HG03039 (cell line): ENCODE data around the gene SETD3.

Experiments used
- ATAC-seq: cut with Tn5 transposase; IDR thresholded peaks from one replicate; pipeline ENCODE4 v1.9.1; 2021; ENCODE audit warnings: mild to moderate bottlenecking, moderate library complexity; ENCODE audit not compliant: unreplicated experiment

SETD3 gene

DNA sequence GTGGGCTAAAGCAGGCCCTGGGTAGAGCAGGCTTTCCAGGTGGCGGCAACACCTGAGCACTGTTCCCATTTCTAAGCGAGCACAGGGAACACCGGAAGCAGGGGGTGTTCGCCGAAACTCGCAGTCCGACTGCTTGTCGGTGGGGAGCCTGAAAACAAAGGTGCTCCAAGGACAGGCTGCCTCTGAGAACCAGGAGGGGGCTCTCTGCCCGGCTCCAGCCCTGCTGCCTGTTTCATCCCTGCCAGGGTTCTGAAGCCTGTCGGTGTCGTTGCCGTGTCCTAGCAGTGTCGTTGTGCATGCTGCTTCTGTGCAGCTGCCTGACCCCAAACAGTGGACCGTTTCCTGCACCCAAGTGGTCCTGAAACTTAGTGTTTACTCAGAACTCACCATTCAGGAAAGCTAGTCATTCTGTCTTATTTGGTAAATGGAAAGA lies 22.3 kb upstream of the SETD3 start:
- ATAC-seq, result no peak

DNA sequence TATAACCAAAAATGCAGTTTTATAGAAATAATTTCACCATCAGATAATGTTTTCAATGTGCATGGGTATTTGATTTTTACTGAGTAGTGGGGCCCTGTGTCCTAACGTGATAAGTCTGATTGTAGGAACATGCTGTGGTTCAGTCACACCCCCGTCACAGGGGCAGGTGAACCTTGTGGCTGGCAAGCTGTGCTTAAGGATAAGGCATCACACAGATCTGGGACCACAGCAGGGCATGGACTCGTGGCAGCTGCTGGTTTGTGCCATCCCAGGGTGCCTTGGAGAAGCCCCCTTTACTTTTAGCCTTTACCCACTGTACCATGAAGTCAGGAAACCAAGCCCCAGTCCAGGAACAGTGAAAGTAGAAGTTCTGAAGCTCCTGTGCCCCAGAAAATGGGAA lies 17.2 kb upstream of the SETD3 start:
- ATAC-seq, result no peak

GRCh38 chr14:99497341-99497740 lies 16.7 kb upstream of the SETD3 start:
- ATAC-seq, result no peak

DNA sequence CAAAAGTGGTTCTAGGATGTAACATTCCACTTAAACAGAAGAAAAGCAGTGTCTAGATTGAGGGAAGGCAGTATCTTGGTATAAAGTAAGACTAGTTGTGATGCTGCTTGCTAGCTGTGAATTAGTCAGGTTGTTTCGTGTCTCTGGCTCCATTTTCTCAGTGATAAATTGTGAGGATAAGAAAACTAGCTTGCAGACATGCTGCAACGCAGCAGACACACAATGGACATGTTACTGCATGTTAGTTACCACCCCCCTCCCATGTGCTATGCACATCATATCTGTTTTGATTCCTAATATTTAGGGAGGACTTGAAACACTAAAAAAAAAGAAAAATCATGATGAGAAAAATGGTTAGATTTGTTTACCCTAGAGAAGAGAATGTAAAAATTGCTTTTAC lies 3.4 kb upstream of the SETD3 start:
- no peak for ATAC-seq

- no peak for ATAC-seq
These were observed 1.1 kb upstream of the SETD3 start for GRCh38 chr14:99481745-99482099.

- ATAC-seq, result peak; percentile 84
These were observed 472 bp upstream of the SETD3 start, which contains the start of gene CCNK for GRCh38 chr14:99480917-99481744. CCNK (plus strand) TSS chr14:99481409; CDS start chr14:99492678, 11,269 bp downstream.

GRCh38 chr14:99479160-99479905 lies 1.3 kb downstream of the SETD3 start:
- no peak for ATAC-seq

- ATAC-seq, result no peak
These were observed 2.5 kb downstream of the SETD3 start for GRCh38 chr14:99478128-99478527.

DNA sequence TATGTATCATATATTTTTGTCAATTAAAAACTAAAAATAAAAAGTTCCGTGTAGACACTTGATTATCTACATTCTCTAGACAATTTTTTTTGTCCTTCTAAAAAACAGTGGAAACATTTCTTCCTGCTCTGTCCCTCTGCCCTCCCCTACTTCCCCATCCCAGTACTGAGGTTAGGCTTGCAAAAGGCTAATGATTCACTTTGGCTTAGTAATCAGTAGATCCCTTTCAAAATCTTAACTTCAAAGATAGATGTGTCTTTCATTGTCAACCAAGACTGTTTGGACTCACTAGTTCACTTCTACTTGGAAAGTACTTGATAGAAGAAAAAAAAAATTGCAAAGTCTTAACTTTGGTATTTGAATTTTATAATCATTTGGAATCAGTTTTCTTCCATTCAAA lies 3.8 kb downstream of the SETD3 start:
- ATAC-seq, result no peak

DNA sequence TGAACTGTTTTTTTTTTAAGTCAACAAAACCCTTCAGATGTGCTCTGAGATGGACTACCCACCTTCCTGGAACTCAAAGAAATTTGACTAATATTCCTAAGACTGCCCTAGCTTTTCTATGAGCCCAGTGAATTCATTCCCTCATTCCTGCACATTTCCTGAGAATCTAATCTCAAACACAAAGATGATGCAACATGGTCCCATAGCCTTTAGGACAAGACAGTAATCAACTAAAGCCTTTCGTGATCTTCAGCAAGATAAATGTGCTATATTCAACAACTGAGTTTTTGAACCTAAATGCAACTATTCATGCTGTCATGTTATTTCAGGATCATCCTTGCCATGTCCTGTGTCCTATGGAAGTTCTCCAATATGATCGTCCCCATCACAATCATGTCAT lies 5.0 kb downstream of the SETD3 start:
- no peak for ATAC-seq

- ATAC-seq, result no peak
These were observed 5.5 kb downstream of the SETD3 start for GRCh38 chr14:99475179-99475578.

- no peak for ATAC-seq
These were observed 7.2 kb downstream of the SETD3 start for GRCh38 chr14:99473458-99473857.

DNA sequence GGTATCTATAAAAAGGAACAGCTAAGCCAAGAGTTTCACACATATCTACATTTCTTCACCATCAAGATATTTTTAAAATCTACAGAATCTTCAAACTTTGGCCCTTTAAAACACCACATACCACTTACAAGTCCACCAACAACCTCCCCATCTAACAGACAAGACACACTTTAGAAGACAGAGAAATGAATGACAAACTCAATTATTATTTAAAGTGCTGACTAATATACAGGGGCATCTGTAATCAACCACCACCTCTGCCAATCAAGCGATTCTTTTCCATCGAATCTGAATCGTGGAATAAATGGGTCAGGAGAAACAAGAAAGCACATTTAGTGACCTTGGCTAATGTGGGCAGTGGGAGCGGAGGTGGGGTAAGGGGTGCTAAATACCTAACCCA lies 7.7 kb downstream of the SETD3 start:
- no peak for ATAC-seq

DNA sequence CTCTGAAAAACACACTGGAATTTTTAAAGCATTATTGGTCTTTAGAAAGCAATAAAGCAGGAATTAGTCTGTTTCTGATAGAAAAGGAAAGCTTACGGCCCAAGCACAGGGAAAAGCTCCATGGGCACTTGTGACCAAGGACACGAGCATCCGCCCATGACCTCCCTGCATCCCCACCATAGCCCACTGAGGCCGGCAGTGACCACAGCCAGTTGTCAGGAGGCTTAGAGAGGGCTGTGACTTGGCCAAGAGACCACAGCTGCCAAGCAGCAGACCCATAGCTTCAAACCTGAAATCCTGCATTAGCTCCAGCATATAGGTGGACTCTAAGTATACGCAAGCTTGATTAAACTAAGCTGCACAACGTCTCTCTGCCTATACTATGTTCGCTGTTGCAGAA lies 8.9 kb downstream of the SETD3 start:
- no peak for ATAC-seq

DNA sequence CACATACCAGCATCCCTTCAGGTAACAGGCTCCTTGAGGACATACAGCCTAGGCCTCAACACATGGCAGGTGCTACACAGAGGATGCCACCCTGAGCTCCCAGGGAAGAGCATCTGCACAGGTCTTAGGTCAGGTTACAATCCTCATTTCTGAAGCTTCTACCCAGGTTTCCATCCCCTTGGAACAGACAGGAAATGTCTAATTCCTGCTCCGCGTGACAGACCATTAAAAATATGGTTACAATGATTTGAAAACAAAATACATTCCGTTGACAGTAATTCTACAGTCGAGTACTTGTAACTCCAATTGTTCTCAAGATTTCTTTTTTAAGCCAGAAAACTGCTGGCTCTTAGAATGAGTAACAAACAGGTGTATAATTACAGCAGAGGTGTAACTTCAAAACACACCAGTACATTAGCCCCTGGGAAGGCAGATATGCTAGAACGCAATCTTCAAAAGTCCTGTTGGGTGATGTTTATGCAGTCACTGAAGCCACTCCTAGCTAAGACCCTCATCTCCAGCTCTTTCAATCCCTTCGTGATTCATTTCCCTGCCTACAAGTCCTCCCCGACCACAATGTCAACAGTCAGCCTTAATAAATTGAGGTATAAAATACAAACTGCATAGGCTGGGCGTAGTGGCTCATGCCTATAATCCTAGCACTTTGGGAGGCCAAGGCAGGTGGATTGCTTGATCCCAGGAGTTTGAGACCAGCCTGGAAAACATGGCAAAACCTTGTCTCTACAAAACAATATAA lies 11.6 kb downstream of the SETD3 start:
- no peak for ATAC-seq

DNA sequence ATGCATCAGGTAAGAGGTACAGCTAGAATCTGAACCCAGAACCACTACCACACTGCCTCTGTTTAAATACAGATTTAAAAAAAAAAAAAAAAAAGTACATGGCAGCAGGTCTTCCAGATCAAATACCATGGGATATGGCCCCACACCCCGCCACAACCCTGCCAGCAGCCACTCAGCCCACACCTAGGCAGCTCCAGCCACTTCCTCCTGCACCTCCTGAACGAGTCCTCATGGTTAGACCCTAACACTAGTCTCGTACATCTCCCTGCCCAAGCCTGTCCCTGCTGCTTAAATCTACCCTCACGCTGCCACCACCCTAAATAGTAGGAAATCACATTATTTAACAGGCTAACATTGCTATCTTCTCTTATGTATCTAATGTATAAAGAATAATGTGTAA lies 12.6 kb downstream of the SETD3 start:
- ATAC-seq, result no peak

GRCh38 chr14:99467336-99468078 lies 13.2 kb downstream of the SETD3 start:
- ATAC-seq, result no peak

DNA sequence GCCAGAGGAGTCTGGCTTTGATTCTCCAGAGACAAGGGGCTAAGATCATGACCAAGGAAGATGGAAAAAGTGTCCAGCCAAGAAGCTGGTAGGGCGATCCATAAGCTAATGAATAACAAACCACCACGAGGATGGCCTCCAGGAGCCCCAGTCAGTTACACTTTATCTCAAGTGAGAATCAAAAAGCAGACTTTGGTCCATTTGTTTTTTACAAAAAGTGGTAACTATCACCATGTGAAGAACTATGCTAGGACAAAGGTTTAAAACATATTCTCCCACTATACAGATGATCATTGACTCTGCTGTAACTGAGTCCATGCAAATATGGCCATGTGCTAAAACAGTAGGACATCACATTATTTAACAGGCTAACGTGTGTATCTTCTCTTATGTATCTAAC lies 13.9 kb downstream of the SETD3 start:
- ATAC-seq, result no peak

DNA sequence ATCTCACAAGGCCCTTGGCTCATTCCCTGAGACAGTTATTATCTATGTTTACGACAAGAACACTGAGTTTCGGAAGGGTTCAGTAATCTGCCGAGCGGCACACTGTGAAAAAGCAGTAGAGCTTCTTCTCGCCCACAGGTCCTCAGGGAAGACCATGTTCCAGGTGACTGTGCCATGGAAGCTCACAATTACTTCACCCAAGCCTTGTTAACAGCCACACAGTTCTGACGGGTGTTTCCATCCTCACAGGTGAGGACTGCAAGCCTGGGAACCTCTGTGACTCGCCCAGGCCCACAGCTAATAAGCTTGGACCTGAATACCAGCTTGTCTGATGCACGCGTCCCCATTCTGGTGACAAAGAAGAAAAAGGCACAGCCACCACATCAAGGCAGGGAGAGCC lies 15.4 kb downstream of the SETD3 start:
- ATAC-seq, result no peak

DNA sequence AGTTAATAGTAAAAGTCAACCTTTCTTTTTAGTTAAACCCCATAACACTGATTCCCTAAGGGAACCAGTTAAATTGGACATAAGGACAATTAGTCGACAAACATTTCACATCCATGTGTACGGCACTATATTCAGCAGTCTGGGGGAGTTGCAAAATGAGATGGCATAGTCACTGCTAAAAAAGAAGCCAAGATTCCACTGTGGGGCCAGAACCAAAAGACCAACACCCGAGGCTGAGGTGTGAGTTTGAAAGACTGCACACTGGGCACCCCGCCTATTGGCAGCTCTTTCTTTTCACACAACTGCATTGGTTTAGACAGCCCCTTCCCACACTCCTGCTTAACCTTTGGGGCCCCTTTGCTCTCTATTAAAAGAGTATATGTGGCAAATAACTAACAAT lies 16.7 kb downstream of the SETD3 start:
- no peak for ATAC-seq

DNA sequence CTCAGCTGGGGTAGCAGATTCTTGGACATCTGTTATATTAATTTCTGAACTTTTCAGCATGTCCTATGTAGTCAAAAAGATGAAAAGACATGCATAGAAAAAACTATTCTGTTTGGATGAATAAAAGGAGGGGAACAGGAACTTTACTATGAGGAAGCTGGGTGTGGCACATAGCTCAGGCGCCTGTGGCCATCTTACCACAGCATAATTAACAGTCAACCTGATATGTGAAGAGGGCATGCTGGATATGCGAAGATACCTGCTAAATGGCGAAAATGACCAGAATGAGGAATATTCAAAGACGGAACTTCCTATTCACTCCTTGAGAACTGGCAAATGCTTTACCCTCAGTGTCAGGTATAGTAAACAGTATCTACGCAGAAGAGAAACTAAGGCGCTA lies 18.4 kb downstream of the SETD3 start:
- ATAC-seq, result no peak
